Measurements from ENCODE around the gene FRAT1.
A peak's percentile ranks its signal among the peaks of the same experiment; 100 is the strongest.

- TF ChIP-seq CTCF (IDR thresholded peaks at IDR 0.05): no peak
- TF ChIP-seq POLR2A (IDR thresholded peaks at IDR 0.05): peak; percentile 95
Measured at GRCh38 chr10:97334370-97335175, 15.5 kb downstream of the FRAT1 start, which contains the start of gene FRAT2.
